Neural cell (in vitro differentiated cells): ENCODE data around the gene HMSD.

ENCODE experiments used
- CTCF ChIP-seq: fragments of 450-650 bp; IDR thresholded peaks from 2 replicates; pipeline ENCODE4 v1.5.1; 2014; ENCODE audit warnings: antibody characterized with exemption, mild to moderate bottlenecking, moderate library complexity; ENCODE audit not compliant: poor library complexity, severe bottlenecking
- EP300 ChIP-seq: fragments of 450-650 bp; conservative IDR thresholded peaks from 2 replicates; pipeline ENCODE4 v1.6.1; 2014; ENCODE audit warnings: antibody characterized with exemption, mild to moderate bottlenecking, moderate library complexity; ENCODE audit not compliant: poor library complexity, severe bottlenecking
- EZH2 ChIP-seq: fragments of 200-600, 300-800 bp; shearing (Covaris generic), sonication (generic); IDR thresholded peaks from 2 replicates; pipeline ENCODE4 v1.6.1; 2014; ENCODE audit warnings: antibody characterized with exemption, low read length, borderline replicate concordance, mild to moderate bottlenecking; ENCODE audit not compliant: insufficient read depth, poor library complexity, severe bottlenecking
- MXI1 ChIP-seq: fragments of 450-650 bp; conservative IDR thresholded peaks from 2 replicates; pipeline ENCODE4 v1.6.1; 2014; ENCODE audit warnings: antibody characterized with exemption, mild to moderate bottlenecking; ENCODE audit not compliant: poor library complexity, severe bottlenecking
- POLR2AphosphoS5 ChIP-seq: IDR thresholded peaks from 2 replicates; pipeline ENCODE4 v1.6.1; 2012
- RAD21 ChIP-seq: fragments of 450-650 bp; conservative IDR thresholded peaks from 2 replicates; pipeline ENCODE4 v1.6.1; 2014; ENCODE audit warnings: antibody characterized with exemption, mild to moderate bottlenecking, moderate library complexity
- REST ChIP-seq: IDR thresholded peaks from 2 replicates; pipeline ENCODE4 v1.6.1; 2012; ENCODE audit warnings: borderline replicate concordance
- SMC3 ChIP-seq: fragments of 450-650 bp; conservative IDR thresholded peaks from 2 replicates; pipeline ENCODE4 v1.6.1; 2014; ENCODE audit warnings: antibody characterized with exemption, mild to moderate bottlenecking, moderate library complexity; ENCODE audit not compliant: poor library complexity
- TAF1 ChIP-seq: IDR thresholded peaks from 2 replicates; pipeline ENCODE4 v1.6.1; 2012; ENCODE audit warnings: low read depth

GRCh38 chr18:64002581-64002980 is 53.5 kb downstream of the HMSD start:
- TF ChIP-seq CTCF = no peak
- no peak for TF ChIP-seq REST
- no peak for TF ChIP-seq EP300
- no peak for TF ChIP-seq RAD21
- no peak for TF ChIP-seq TAF1
- TF ChIP-seq POLR2AphosphoS5 = no peak
- no peak for TF ChIP-seq EZH2
- TF ChIP-seq SMC3 = no peak
- TF ChIP-seq MXI1 = no peak
